Hepatocyte (in vitro differentiated cells): ENCODE measurements around the gene RBBP5.

Experiments
- EZH2 ChIP-seq: fragments of 200-600 bp; sonication (generic); IDR thresholded peaks from 2 replicates; pipeline ENCODE4 v1.6.1; 2016; ENCODE audit warnings: antibody characterized with exemption, mild to moderate bottlenecking, borderline replicate concordance
- TF ChIP-seq, protein P1 (sequence below): fragments of 200-600 bp; sonication (generic); IDR thresholded peaks from 2 replicates; pipeline ENCODE4 v1.5.1; 2016; ENCODE audit warnings: antibody characterized with exemption, mild to moderate bottlenecking; ENCODE audit not compliant: poor library complexity

DNA sequence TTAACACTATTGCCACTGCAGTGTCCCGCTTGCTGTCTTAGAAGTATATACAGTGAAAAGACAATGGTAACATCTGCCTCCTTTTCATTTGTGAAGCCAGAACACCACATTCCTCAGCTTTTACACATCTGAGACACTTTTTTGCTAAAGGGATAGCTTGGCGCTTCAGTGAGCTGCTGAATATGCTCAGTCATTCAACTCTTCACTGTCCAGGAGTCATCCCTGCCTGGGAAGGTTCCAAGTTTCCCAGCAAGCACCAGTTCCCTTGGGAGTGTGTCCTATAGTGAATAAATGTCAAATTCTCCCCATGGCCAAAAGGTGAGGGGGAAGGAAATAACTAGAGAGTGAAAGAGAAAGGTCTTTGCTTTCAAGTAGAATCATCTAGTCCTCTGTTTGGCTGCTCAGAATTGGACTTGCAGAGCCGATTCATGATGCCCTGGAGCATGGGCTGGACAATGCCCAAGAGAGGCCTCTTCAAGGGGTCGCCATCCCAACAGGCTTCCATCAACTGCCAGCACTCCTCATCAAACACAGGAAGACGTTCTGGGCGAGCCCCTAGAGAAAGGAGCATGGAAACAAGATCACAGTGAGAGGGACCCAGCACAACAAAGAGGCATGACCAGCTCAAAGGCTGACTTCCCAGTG lies 25.5 kb upstream of the RBBP5 start:
- TF ChIP-seq, protein P1, sequence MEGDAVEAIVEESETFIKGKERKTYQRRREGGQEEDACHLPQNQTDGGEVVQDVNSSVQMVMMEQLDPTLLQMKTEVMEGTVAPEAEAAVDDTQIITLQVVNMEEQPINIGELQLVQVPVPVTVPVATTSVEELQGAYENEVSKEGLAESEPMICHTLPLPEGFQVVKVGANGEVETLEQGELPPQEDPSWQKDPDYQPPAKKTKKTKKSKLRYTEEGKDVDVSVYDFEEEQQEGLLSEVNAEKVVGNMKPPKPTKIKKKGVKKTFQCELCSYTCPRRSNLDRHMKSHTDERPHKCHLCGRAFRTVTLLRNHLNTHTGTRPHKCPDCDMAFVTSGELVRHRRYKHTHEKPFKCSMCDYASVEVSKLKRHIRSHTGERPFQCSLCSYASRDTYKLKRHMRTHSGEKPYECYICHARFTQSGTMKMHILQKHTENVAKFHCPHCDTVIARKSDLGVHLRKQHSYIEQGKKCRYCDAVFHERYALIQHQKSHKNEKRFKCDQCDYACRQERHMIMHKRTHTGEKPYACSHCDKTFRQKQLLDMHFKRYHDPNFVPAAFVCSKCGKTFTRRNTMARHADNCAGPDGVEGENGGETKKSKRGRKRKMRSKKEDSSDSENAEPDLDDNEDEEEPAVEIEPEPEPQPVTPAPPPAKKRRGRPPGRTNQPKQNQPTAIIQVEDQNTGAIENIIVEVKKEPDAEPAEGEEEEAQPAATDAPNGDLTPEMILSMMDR: no peak
- TF ChIP-seq EZH2: no peak
